HepG2 (cell line): ENCODE data around the gene ENPP1. TPM values are rescaled to one million over a fixed set of nuclear protein-coding genes. Genes with fewer than 3 reads are reported as not detected.

Experiments
- AKNA ChIP-seq: sonication (generic); formaldehyde crosslinking; IDR thresholded peaks from 2 replicates; pipeline ENCODE4 v1.4.0; 2020; ENCODE audit warnings: missing genetic modification reagents, borderline replicate concordance
- GATA4 ChIP-seq: sonication (generic); IDR thresholded peaks from 2 replicates; pipeline ENCODE4 v1.6.1; 2016; ENCODE audit warnings: antibody characterized with exemption, low read depth, borderline replicate concordance
- GPBP1L1 ChIP-seq: sonication (generic); formaldehyde crosslinking; IDR thresholded peaks from 2 replicates; pipeline ENCODE4 v1.5.0; 2020; ENCODE audit warnings: mild to moderate bottlenecking, missing genetic modification reagents
- MLX ChIP-seq: IDR thresholded peaks from 2 replicates; pipeline ENCODE4 v1.6.1; 2016
- RAD21 ChIP-seq: fragments of 450-650 bp; formaldehyde crosslinking; IDR thresholded peaks from 2 replicates; pipeline ENCODE4 v1.5.0; 2020; ENCODE audit warnings: mild to moderate bottlenecking
- RFX5 ChIP-seq: IDR thresholded peaks from 2 replicates; pipeline ENCODE4 v1.6.1; 2011; ENCODE audit warnings: low read depth, low read length, improper control_type of control experiment
- RXRB ChIP-seq: IDR thresholded peaks from 2 replicates; pipeline ENCODE4 v1.6.1; 2016; ENCODE audit warnings: borderline replicate concordance, missing genetic modification reagents, missing compliant biosample characterization
- SALL1 ChIP-seq: sonication (generic); formaldehyde crosslinking; IDR thresholded peaks from 2 replicates; pipeline ENCODE4 v1.8.0; 2022; ENCODE audit warnings: mild to moderate bottlenecking, missing genetic modification reagents
- SMARCC2 ChIP-seq: fragments of 450-650 bp; IDR thresholded peaks from 2 replicates; pipeline ENCODE4 v1.6.1; 2017; ENCODE audit warnings: antibody characterized with exemption, mild to moderate bottlenecking
- SNAPC4 ChIP-seq: sonication (generic); formaldehyde crosslinking; IDR thresholded peaks from 2 replicates; pipeline ENCODE4 v1.4.0; 2020; ENCODE audit warnings: mild to moderate bottlenecking, missing genetic modification reagents
- ZNF33A ChIP-seq: sonication (generic); formaldehyde crosslinking; IDR thresholded peaks from 2 replicates; pipeline ENCODE4 v1.5.1; 2020; ENCODE audit warnings: missing genetic modification reagents, mild to moderate bottlenecking, moderate library complexity, borderline replicate concordance
- ZNF549 ChIP-seq: sonication (generic); formaldehyde crosslinking; IDR thresholded peaks from 2 replicates; pipeline ENCODE4 v1.5.0; 2020; ENCODE audit warnings: missing genetic modification reagents
- ZNF678 ChIP-seq: sonication (generic); formaldehyde crosslinking; IDR thresholded peaks from 2 replicates; pipeline ENCODE4 v1.4.0; 2020; ENCODE audit warnings: mild to moderate bottlenecking, missing genetic modification reagents
- ZNF781 ChIP-seq: sonication (generic); formaldehyde crosslinking; IDR thresholded peaks from 2 replicates; pipeline ENCODE4 v1.5.1; 2020; ENCODE audit warnings: borderline replicate concordance, mild to moderate bottlenecking, missing genetic modification reagents; ENCODE audit errors: not compliant biosample characterization
- ZNF784 ChIP-seq: sonication (generic); formaldehyde crosslinking; IDR thresholded peaks from 2 replicates; pipeline ENCODE4 v1.5.1; 2020; ENCODE audit warnings: missing genetic modification reagents, mild to moderate bottlenecking, borderline replicate concordance
- polyA plus RNA-seq, 8 experiments: library from polyadenylated mRNA; depleted of rRNA in 3 of 8; stranded (reverse) in 7 of 8; unstranded in 1 of 8; fragments of >200 nt; fragmentation: Illumina TruSeq in 4 of 8; extraction: Trizol in 4 of 8; gene quantifications; 2 replicates each; pipeline versions ENCODE4 v1.2.1 to v1.2.3, GENCODE V29; 2011 to 2016; ENCODE audit warnings: low read depth in 4 of 8, missing spikeins in 1 of 8, mixed read lengths in 1 of 8; ENCODE audit not compliant: insufficient read depth in 1 of 8
- total RNA-seq, 5 experiments: library from RNA; depleted of rRNA; stranded (reverse); fragments of >200 nt; fragmentation: Illumina TruSeq; extraction: Trizol; gene quantifications; 2 replicates each; pipeline ENCODE4 v1.2.3, GENCODE V29; 2016; ENCODE audit warnings: low read depth in 1 of 5

Gene ENPP1
- total and polyA plus RNA-seq, 2 of the 13 experiments (the other 11 are each of a cell fraction or from before 2014, with no cell fraction given), result 56.5 to 160 TPM

- TF ChIP-seq ZNF678 (CRISPR knock-in tag) (no peak), GATA4 (peak; percentile 28; the same call in 1 of the 2 replicates), ZNF784 (CRISPR knock-in tag) (no peak), RFX5 (no peak), ZNF33A (CRISPR knock-in tag) (0 out of 2 replicates have a peak, but pooled peaks have one; percentile 65), GPBP1L1 (no peak), MLX (peak; percentile 73; the same call in 1 of the 2 replicates), SMARCC2 (peak; percentile 91), SALL1 (CRISPR knock-in tag) (peak; percentile 98), RAD21 (CRISPR knock-in tag) (peak; percentile 38; the same call in 1 of the 2 replicates), ZNF781 (CRISPR knock-in tag) (no peak), AKNA (0 out of 2 replicates have a peak, but pooled peaks have one; percentile 15), RXRB (CRISPR knock-in tag) (peak; percentile 96), SNAPC4 (CRISPR knock-in tag) (no peak), ZNF549 (CRISPR knock-in tag) (no peak)
Measured at GRCh38 chr6:131894493-131895424, 86.9 kb downstream of the ENPP1 start (continued).
